Measurements from ENCODE around the gene UBE2D1.

Gene UBE2D1

GRCh38 chr10:58358947-58359346 is 24.1 kb downstream of the UBE2D1 start:
- Histone ChIP-seq H3K4ac (ENCODE audit: low read length) (no peak overlapping the region), H3K18ac (ENCODE audit: low read length) (no peak overlapping the region), H3K4me1 (ENCODE audit: control insufficient read depth in 2 of 2, insufficient read depth in 1 of 2, low read depth in 1 of 2, low read length in 2 of 2) (peaks cover 0 to 8% of the 10 kb centered on the region in 2 donors), H2BK15ac (ENCODE audit: low read length) (no peak overlapping the region), H3K9ac (ENCODE audit: low read depth, low read length, poor library complexity) (no peak overlapping the region), H3K14ac (ENCODE audit: low read length) (no peak overlapping the region), H3K36me3 (replicated peaks in 1 of 2; ENCODE audit: control insufficient read depth in 2 of 2, insufficient read depth in 2 of 2, low read length in 2 of 2) (peaks cover 0 to 11% of the 10 kb centered on the region in 2 donors), H2BK5ac (ENCODE audit: low read length) (no peak overlapping the region), H2BK12ac (ENCODE audit: low read length) (no peak overlapping the region), H3K27ac (replicated peaks; ENCODE audit: low read length) (no peak overlapping the region), H2AFZ (ENCODE audit: low read length) (no peak overlapping the region), H3K27me3 (ENCODE audit: control insufficient read depth in 3 of 3, insufficient read depth in 3 of 3, low read depth in 1 of 3, low read length in 3 of 3) (no peaks in the 10 kb centered on the region), H4K8ac (ENCODE audit: low read depth, low read length) (no peak overlapping the region), H2AK5ac (ENCODE audit: low read depth, low read length) (no peak overlapping the region), H3K4me3 (ENCODE audit: low read length in 2 of 2) (no peak overlapping the region), H2BK120ac (ENCODE audit: low read depth, low read length) (no peak overlapping the region), H3K23ac (ENCODE audit: low read depth, low read length, poor library complexity) (no peak overlapping the region), H3K9me3 (replicated peaks in 1 of 2; ENCODE audit: control insufficient read depth in 2 of 2, insufficient read depth in 1 of 2, low read depth in 1 of 2, low read length in 2 of 2) (no peaks in the 10 kb centered on the region), H3K4me2 (ENCODE audit: insufficient read depth, low read length, poor library complexity, severe bottlenecking) (no peak overlapping the region), H4K91ac (ENCODE audit: low read depth, low read length, poor library complexity) (no peak overlapping the region), H3K79me1 (ENCODE audit: low read depth, low read length) (no peaks in the 10 kb centered on the region)
- no CpG with 5 or more reads among the region's 1 CpG for WGBS, 2 donors (ENCODE audit: extremely low coverage in 2 of 2, insufficient read length in 2 of 2, insufficient replicate concordance in 1 of 2)
- DNase-seq (ENCODE audit: low spot score), result no peak

GRCh38 chr10:58359541-58359940 is 24.7 kb downstream of the UBE2D1 start:
- H2BK15ac ChIP-seq (ENCODE audit: low read length), result no peak overlapping the region
- H3K27me3 ChIP-seq (ENCODE audit: control insufficient read depth in 3 of 3, insufficient read depth in 3 of 3, low read depth in 1 of 3, low read length in 3 of 3), result no peaks in the 10 kb centered on the region
- no peak overlapping the region for H3K4me3 ChIP-seq (ENCODE audit: low read length in 2 of 2)
- no peaks in the 10 kb centered on the region for H3K79me1 ChIP-seq (ENCODE audit: low read depth, low read length)
- no peak overlapping the region for H3K4ac ChIP-seq (ENCODE audit: low read length)
- no peak overlapping the region for H3K18ac ChIP-seq (ENCODE audit: low read length)
- no peak for DNase-seq (ENCODE audit: low spot score)
- H3K36me3 ChIP-seq (replicated peaks in 1 of 2; ENCODE audit: control insufficient read depth in 2 of 2, insufficient read depth in 2 of 2, low read length in 2 of 2), result peaks cover 0 to 17% of the 10 kb centered on the region in 2 donors
- H3K4me2 ChIP-seq (ENCODE audit: insufficient read depth, low read length, poor library complexity, severe bottlenecking), result no peak overlapping the region
- H3K14ac ChIP-seq (ENCODE audit: low read length), result no peak overlapping the region
- no peak overlapping the region for H3K23ac ChIP-seq (ENCODE audit: low read depth, low read length, poor library complexity)
- H4K91ac ChIP-seq (ENCODE audit: low read depth, low read length, poor library complexity), result no peak overlapping the region
- no CpG with 5 or more reads among the region's 3 CpGs for WGBS, 2 donors (ENCODE audit: extremely low coverage in 2 of 2, insufficient read length in 2 of 2, insufficient replicate concordance in 1 of 2)
- H2BK5ac ChIP-seq (ENCODE audit: low read length), result no peak overlapping the region
- H2BK120ac ChIP-seq (ENCODE audit: low read depth, low read length), result no peak overlapping the region
- H3K9me3 ChIP-seq (replicated peaks in 1 of 2; ENCODE audit: control insufficient read depth in 2 of 2, insufficient read depth in 1 of 2, low read depth in 1 of 2, low read length in 2 of 2), result no peaks in the 10 kb centered on the region
- no peak overlapping the region for H3K27ac ChIP-seq (replicated peaks; ENCODE audit: low read length)
- H2BK12ac ChIP-seq (ENCODE audit: low read length), result no peak overlapping the region
- H2AFZ ChIP-seq (ENCODE audit: low read length), result no peak overlapping the region
- no peak overlapping the region for H2AK5ac ChIP-seq (ENCODE audit: low read depth, low read length)
- no peak overlapping the region for H4K8ac ChIP-seq (ENCODE audit: low read depth, low read length)
- no peak overlapping the region for H3K9ac ChIP-seq (ENCODE audit: low read depth, low read length, poor library complexity)
- peaks cover 0 to 8% of the 10 kb centered on the region in 2 donors for H3K4me1 ChIP-seq (ENCODE audit: control insufficient read depth in 2 of 2, insufficient read depth in 1 of 2, low read depth in 1 of 2, low read length in 2 of 2)

- no CpG with 5 or more reads among the region's 9 CpGs for WGBS, 2 donors (ENCODE audit: extremely low coverage in 2 of 2, insufficient read length in 2 of 2, insufficient replicate concordance in 1 of 2)
- no peak overlapping the region for H3K4me3 ChIP-seq (ENCODE audit: low read length in 2 of 2)
- H2BK5ac ChIP-seq (ENCODE audit: low read length), result no peak overlapping the region
- no peak overlapping the region for H3K14ac ChIP-seq (ENCODE audit: low read length)
- H3K36me3 ChIP-seq (replicated peaks in 1 of 2; ENCODE audit: control insufficient read depth in 2 of 2, insufficient read depth in 2 of 2, low read length in 2 of 2), result peaks cover 0 to 25% of the 10 kb centered on the region in 2 donors
- no peak overlapping the region for H2BK15ac ChIP-seq (ENCODE audit: low read length)
- H2AFZ ChIP-seq (ENCODE audit: low read length), result no peak overlapping the region
- H3K9ac ChIP-seq (ENCODE audit: low read depth, low read length, poor library complexity), result no peak overlapping the region
- H2AK5ac ChIP-seq (ENCODE audit: low read depth, low read length), result no peak overlapping the region
- H3K4ac ChIP-seq (ENCODE audit: low read length), result no peak overlapping the region
- H3K27ac ChIP-seq (replicated peaks; ENCODE audit: low read length), result no peak overlapping the region
- no peak overlapping the region for H4K91ac ChIP-seq (ENCODE audit: low read depth, low read length, poor library complexity)
- H2BK12ac ChIP-seq (ENCODE audit: low read length), result no peak overlapping the region
- no peak overlapping the region for H3K18ac ChIP-seq (ENCODE audit: low read length)
- no peak overlapping the region for H3K4me2 ChIP-seq (ENCODE audit: insufficient read depth, low read length, poor library complexity, severe bottlenecking)
- no peak overlapping the region for H2BK120ac ChIP-seq (ENCODE audit: low read depth, low read length)
- H3K23ac ChIP-seq (ENCODE audit: low read depth, low read length, poor library complexity), result no peak overlapping the region
- H3K79me1 ChIP-seq (ENCODE audit: low read depth, low read length), result no peaks in the 10 kb centered on the region
- no peaks in the 10 kb centered on the region for H3K9me3 ChIP-seq (replicated peaks in 1 of 2; ENCODE audit: control insufficient read depth in 2 of 2, insufficient read depth in 1 of 2, low read depth in 1 of 2, low read length in 2 of 2)
- no peak for DNase-seq (ENCODE audit: low spot score)
- H3K4me1 ChIP-seq (ENCODE audit: control insufficient read depth in 2 of 2, insufficient read depth in 1 of 2, low read depth in 1 of 2, low read length in 2 of 2), result peaks cover 0 to 8% of the 10 kb centered on the region in 2 donors
- no peaks in the 10 kb centered on the region for H3K27me3 ChIP-seq (ENCODE audit: control insufficient read depth in 3 of 3, insufficient read depth in 3 of 3, low read depth in 1 of 3, low read length in 3 of 3)
- no peak overlapping the region for H4K8ac ChIP-seq (ENCODE audit: low read depth, low read length)
Observed at GRCh38 chr10:58360412-58361004, 25.7 kb downstream of the UBE2D1 start.

GRCh38 chr10:58361353-58361752 is 26.5 kb downstream of the UBE2D1 start:
- Histone ChIP-seq H3K9me3 (replicated peaks in 1 of 2; ENCODE audit: control insufficient read depth in 2 of 2, insufficient read depth in 1 of 2, low read depth in 1 of 2, low read length in 2 of 2) (no peaks in the 10 kb centered on the region), H3K27me3 (ENCODE audit: control insufficient read depth in 3 of 3, insufficient read depth in 3 of 3, low read depth in 1 of 3, low read length in 3 of 3) (no peaks in the 10 kb centered on the region), H3K27ac (replicated peaks; ENCODE audit: low read length) (no peak overlapping the region), H2AFZ (ENCODE audit: low read length) (no peak overlapping the region), H4K91ac (ENCODE audit: low read depth, low read length, poor library complexity) (no peak overlapping the region), H3K14ac (ENCODE audit: low read length) (no peak overlapping the region), H3K36me3 (replicated peaks in 1 of 2; ENCODE audit: control insufficient read depth in 2 of 2, insufficient read depth in 2 of 2, low read length in 2 of 2) (peaks cover 0 to 30% of the 10 kb centered on the region in 2 donors), H3K4ac (ENCODE audit: low read length) (no peak overlapping the region), H4K8ac (ENCODE audit: low read depth, low read length) (no peak overlapping the region), H2BK12ac (ENCODE audit: low read length) (no peak overlapping the region), H2BK120ac (ENCODE audit: low read depth, low read length) (no peak overlapping the region), H2AK5ac (ENCODE audit: low read depth, low read length) (no peak overlapping the region), H3K4me1 (ENCODE audit: control insufficient read depth in 2 of 2, insufficient read depth in 1 of 2, low read depth in 1 of 2, low read length in 2 of 2) (peaks cover 0 to 8% of the 10 kb centered on the region in 2 donors), H3K4me3 (ENCODE audit: low read length in 2 of 2) (no peak overlapping the region), H3K79me1 (ENCODE audit: low read depth, low read length) (no peaks in the 10 kb centered on the region), H3K9ac (ENCODE audit: low read depth, low read length, poor library complexity) (no peak overlapping the region), H3K4me2 (ENCODE audit: insufficient read depth, low read length, poor library complexity, severe bottlenecking) (no peak overlapping the region), H3K18ac (ENCODE audit: low read length) (no peak overlapping the region), H2BK5ac (ENCODE audit: low read length) (no peak overlapping the region), H2BK15ac (ENCODE audit: low read length) (no peak overlapping the region), H3K23ac (ENCODE audit: low read depth, low read length, poor library complexity) (no peak overlapping the region)
- no CpG with 5 or more reads among the region's 2 CpGs for WGBS, 2 donors (ENCODE audit: extremely low coverage in 2 of 2, insufficient read length in 2 of 2, insufficient replicate concordance in 1 of 2)
- DNase-seq (ENCODE audit: low spot score), result no peak

All from neuronal stem cell (in vitro differentiated cells).